GM03348 (cell line): ENCODE data around the gene MAP4K2.
A peak's percentile ranks its signal among the peaks of the same experiment; 100 is the strongest.

Source experiments
- DNase-seq: peaks from one replicate; pipeline ENCODE4 v3.0.0; 2012; ENCODE audit warnings: low spot score

The MAP4K2 gene

DNA sequence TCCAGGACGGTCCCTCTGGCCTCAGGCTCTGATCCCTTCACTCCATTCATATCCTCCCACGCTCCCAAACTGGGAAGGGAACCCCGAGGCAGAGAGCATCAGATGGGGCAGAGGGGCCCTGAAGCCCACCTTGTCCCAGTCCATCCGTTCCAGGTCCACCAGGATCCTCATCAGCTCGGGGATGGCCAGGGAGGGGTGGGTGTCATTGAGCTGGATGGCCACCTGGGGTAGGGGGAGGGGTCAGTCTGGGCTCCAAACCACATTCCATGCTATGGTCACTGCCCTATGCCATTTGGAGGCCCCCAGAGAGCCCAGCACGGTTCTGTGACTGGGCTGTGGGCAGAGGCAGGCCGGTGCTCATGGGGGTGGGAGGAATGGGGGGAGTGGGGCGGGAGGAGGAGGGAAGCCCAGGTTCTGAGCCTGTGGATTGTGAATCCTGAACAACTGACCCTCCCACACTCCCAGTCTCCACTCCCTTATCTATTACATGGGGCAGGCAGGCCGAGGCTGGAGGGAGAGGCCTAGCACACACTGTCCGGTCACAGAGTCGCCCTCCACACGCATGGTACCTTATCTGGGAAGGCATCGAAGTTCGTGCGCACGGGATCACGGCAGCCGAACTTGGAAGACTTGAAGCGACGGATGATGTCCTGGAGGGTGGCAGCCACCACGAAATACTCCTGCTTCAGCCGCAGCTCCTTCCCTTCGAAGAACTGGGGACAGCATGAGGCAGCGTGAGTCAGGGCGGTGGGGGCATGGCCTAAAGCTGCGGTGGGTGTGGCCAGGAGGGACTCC, 48.7 kb downstream of the MAP4K2 start:
- no peak for DNase-seq

DNA sequence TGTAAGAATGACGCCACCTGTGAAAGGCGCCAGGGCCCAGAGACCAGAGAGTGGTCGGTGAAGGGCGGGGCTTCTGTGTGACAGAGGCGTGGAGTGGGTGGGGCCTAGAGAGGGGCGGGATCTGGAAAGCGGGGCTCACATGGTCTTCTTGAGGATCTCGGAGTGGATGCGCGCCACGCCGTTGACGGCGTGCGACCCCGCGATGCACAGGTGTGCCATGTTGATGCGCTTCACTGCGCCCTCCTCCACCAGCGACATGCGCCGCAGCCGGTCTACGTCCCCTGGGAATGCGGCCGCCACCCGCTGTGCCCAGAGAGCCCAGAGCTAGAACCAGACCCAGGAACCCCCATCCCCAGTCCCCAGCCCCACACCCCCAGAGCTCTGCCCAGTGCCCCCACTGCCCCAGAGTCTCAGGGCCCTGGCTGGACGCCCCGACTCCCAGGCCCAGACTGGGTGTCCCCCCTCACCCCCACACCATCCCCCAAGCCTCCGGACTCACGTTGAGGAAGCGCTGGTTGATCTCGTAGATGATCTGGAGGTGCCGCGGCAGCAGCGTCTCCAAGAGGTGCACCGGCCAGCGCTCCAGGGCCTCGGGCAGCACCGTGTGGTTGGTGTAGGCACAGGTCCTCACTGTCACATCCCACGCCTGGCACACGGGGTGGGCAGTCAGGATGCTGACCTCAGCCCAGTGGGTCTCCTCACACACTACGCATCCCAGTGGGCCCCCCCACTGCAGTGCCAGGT, 49.5 kb downstream of the MAP4K2 start:
- no peak for DNase-seq

DNA sequence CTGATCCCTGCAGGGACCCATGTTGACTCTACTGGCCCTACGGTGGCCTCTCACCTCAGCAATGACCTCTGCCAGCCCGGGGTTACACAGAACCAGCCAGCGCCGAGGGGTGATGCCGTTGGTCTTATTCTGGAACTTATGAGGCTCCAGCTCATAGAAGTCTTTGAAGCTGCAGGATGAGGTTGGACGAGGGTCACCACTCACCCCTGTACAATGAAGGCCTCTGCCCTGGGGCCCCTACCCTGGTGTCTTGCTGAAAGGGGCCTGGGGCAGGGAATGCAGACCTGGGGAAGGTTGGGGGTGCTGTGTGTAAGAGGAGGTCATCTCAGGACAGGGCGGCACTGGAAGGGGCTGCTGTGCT, 50.0 kb downstream of the MAP4K2 start:
- no peak for DNase-seq

DNA sequence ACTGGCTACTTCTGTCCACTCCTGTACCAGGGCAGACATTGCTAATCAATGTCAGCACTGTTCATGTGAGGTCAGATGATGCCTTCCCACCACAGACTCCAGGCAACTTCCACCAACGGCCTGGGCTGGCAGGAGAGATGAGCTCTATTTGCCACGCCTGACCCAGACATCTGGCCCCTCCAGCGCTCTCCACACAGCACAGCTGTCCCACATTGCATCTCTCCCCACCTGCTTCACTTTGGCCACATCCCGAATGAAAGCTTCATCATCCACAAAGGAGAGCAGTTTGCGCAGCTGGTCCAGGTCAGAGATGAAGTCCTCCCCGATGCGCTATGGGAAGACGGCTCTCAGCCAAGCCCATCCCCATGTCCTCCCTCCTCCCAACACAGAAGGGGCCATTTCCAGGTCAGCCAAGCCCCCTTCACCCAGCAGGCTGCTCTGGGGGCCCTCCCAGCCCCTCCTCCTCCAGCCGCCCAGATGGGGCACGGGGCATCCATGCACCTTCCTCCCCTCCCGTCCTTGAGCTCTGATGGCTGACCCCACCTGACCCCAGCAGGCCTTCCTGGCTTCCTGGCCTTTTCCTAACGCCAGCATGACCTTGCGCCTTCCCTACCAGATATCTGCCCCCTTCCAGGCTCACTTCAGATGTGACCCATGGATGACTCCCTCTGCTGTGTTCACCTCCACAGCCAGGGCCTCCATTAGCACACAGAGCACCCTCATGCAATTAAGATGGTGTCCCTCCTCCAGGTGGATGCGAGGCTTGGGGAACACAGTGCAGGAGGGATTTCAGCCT, 50.6 kb downstream of the MAP4K2 start:
- DNase-seq, result no peak

DNA sequence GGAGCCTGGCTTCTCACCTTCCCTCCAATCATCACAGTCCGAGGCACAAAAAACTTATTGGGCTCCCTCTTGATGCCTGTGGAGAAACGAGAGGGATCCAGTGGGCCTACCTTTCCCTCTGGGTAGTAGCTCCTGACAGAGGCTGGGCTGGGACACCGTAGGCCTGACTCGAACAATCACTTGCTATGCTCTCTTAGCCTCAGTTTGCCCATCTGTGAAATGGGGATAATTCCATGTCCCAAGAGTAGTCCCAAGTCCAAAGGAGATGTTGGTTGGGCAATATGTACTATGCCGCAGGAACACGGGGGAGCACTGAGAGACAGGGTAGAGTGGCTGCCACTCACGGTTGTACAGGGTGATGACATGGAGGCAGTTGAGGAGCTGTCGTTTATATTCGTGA, 51.4 kb downstream of the MAP4K2 start:
- DNase-seq, result no peak

DNA sequence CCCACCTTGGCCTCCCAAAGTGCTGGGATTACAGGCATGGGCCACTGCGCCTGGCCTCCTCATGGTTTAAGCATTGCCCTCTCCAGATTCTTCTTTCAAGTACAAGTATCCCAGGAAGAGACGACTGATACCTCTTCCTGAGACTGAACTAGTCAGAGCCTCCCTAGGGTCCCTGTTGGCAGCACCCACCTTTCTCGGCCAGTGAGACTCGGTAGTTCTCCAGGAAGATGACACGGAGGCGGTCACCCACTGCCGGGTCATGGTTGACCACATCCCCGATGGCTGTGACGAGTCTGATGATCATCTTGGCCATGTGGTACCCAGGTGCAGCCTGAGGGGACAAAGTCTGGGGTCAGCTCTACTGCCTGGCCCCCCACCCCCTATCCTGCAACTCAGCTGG, 51.9 kb downstream of the MAP4K2 start:
- DNase-seq, result no peak

DNA sequence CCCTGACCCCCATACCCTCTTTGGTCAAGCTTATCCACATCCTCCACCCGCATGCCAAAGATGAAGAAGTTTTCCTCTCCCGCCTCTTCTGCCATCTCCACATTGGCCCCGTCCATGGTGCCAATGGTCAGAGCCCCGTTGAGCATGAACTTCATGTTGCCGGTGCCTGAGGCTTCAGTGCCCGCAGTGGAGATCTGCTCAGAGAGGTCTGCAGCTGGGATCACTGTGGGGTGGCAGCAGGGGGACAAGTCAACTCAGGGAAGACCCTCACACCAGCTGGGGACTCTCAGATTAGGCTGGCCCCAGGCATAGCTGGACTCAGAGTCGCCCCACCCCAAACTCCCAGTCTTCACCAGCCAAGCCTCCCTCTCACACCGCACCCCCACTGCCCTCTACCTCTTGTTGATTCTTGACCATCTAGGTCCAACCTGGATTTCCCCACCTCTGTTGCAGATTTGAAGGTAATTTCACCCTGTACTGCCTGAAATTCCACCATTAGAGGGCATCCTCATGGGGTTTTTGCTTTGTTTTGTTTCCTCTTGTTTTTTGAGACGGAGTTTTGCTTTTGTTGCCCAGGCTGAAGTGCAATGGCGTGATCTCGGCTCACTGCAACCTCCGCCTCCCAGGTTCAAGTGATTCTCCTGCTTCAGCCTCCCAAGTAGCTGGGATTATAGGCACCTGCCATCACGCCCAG, 52.5 kb downstream of the MAP4K2 start:
- DNase-seq, result no peak

DNA sequence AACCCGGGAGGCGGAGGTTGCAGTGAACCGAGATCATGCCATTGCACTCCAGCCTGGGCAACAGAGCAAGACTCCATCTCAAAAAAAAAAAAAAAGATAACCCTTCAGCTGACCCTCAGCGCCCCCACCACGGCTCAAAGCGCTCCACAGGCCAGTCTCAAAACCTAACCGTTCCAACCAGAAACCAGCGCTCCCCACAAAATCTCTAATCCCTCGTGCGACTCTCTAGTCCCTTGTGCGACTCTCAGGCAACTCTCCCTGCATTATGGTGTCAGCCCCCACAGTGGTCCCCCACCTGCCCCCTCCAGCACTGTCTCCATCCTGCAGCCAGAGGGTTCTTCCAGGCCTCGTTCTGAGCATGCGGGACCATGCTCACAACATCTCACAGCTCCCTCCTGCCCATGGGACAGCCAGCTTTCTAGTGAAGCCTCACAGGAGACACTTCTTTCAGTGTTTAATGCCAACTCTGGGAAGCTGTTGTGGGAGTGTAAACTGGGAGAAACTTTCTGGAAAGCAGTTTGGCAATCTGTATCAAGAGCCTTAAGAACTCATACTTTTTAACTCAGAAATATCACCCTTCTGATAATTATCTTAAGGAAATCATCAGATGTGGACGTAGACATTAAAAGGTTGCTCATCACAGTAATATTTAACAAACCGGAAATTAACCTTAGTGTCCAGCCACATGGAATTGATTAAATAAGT, 54.9 kb downstream of the MAP4K2 start:
- peak; percentile 75 for DNase-seq

DNA sequence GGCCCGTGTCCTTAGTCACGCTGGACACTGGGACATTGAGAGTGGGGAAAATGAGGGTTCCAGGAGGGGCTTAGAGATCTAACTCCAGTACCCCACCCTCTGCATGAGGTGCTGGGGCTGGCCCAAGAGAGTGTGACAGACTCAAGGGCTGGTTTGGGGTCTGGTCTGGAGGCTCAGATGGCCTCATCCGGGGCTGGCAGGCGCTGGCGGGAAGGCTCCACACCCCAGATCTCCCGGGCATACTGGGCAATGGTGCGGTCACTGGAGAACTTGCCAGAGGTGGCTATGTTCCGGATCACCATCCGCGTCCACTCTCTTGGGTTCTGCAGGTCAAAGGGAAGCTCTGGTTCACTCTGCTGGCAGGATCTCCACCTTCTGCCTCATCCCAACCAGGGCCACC, 56.5 kb downstream of the MAP4K2 start:
- no peak for DNase-seq

DNA sequence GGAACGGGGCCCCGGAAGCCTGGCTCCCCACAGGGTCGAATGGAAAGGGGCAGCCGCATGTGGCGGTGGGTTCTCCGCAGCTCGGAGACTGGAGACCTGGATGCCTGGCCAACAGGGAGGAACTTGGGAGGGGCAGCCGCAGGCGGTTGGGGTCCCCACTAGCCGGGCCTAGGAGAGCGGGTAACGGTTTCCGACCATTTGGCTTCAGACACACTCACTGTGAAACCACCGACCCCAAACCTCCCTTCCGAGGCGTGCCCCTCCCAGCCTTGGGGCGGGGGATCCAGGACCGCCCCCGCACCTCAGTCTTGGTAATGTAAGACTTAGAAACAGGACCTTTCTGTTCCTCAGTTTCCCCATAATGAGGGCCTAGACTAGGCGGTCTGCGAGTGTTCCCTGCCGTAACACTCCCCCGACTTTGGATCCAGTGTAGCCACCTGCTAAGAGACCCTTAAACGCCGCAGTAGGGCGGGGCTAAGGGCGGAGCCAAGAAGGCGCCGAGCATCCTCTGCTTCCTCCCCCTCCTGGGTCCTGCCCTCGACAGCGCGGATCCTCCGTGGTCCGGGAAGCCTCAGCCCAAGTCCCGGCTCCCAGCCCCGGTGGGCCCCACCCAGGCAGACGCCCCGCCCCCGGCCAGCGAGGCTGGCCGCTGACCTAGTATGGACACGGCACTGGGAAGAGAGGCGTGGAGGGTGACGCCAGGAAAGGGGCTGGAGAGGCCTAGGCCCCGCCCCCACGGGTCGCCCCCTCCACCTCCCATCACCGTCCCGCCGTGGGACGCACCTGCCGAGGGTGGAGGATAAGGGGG, 57.3 kb downstream of the MAP4K2 start:
- peak; percentile 82 for DNase-seq

DNA sequence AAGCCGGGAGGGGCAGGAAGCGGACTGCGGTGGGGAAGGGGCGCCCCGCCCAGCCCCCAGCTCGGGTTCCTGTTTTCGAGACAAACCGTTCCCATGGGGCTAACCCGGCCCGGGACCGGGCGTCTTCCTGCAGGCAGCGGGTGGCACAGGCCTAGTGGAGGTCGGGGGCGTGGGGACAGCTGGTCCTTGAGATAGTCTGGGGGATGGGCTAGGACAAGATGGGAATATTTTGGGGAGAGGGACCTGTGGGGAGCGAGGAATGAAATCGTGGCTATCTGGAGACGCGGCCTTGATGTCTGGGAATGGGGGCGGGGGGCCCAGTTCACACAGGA, 57.9 kb downstream of the MAP4K2 start:
- no peak for DNase-seq

DNA sequence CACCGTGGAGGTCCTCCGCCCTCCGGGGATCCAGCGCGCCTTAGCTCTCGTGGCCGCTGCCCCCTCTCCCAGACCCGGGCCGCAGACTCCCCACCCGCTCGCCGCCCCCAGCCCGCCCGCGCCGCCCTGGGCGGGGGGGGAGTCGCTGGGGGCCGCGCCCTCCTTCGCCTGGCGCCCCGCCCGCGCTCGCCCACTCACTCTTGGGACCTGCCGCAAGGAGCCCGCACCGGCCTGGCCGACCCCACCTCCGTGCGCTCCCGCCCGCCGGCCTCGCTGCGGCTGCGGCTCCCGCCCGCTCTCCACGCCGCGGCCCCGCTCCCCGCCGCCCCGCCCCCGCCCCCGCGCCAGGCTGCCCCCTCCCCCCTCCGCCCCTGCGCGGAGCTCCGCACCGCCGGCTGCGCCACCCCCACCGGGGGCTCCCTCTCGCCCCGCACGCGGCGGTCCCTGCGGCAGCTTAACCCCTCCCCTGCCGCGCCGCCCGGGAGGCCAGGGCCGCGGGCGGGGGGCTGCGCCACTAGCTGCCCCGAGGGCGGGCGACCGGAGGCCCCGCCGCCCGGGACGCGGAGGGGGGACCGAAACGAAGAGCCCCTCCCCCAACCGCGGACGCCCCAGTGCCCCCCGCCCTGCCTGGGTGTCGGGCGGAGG, 58.3 kb downstream of the MAP4K2 start:
- DNase-seq, result peak; percentile 26

DNA sequence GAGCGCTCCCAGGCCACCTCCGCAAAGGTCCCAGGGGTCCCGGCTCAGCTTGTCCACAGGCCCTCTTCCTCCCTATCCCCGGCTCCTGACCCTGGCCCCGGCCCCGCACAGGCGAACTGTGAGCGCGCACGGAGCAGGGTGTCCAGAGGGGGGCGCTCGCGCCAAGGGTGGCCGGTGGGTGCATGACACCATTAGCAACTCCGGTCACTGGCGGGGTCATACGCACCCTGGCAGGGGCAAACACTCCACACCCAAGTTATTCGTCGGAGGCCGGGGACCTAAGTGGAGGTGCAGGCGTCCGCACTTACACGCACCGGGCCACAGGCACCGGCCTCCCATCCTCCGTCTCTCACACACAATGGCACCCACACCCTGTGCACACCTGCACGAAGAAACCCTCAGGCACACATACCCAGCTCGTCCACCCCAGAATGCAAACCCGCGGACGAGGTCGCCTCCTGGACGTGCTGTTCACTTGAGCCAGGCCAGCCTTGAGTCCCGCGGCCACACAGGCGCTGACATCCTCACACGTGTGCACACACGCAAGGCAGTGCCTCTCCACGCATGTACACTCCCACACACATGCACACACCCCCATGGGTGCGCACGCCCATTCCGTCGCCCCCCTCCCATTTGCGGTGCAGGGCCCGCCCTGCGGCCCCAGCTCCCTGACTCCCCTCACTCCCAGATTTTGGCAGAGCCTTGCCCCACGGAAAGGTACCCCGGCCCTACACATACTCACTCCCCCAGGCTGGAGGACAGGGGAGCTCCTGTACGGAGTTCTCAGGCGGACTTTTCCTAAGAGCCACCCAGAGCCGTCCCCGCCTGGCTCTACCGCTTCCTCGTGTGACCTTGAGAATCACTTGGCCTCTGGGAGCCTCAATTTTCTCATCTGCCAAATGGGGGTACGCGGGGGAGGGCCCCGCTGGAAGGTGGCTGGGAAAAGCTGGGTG, 59.1 kb downstream of the MAP4K2 start, which contains the start of gene RASGRP2:
Gene RASGRP2 (minus strand): TSS at position 552 of the 953 bp plus-strand sequence. CDS start 1,276 bp downstream, outside the sequence.
- peak; percentile 51 for DNase-seq

DNA sequence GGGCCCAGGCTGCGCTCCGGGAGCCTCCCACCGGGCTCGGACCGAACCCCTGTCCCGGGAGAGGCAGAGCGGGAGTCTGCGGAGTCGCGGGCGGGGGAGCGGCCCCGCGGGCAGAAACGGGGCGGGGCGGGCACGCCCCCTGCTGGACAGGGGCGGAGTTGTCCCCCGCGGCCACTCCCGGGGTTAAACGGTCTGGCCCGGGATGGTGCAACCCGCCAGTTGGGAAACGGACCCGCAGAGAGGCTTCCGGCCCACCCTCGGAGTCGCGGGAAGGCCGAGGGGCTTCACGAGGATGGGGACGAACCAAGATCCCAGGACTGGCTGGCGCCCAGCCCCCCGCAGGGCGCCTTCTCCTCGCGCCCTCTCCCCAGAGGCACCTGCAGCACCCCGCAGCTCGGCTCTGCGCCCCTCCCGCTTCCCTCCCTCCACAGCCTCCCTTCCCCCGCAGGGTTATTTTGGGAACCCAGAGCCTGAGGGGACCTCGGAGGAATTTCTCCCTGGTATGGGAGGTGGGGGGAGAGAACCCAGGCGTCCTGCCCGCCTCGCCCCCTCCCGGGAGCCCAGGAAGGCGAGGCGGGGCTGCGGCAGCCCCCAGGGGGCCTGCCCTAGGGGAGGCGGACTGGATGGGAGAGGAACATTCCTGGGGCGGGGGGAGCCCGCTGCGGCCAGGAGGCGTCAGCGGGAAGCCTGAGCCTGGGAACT, 60.0 kb downstream of the MAP4K2 start:
- DNase-seq, result peak; percentile 93

DNA sequence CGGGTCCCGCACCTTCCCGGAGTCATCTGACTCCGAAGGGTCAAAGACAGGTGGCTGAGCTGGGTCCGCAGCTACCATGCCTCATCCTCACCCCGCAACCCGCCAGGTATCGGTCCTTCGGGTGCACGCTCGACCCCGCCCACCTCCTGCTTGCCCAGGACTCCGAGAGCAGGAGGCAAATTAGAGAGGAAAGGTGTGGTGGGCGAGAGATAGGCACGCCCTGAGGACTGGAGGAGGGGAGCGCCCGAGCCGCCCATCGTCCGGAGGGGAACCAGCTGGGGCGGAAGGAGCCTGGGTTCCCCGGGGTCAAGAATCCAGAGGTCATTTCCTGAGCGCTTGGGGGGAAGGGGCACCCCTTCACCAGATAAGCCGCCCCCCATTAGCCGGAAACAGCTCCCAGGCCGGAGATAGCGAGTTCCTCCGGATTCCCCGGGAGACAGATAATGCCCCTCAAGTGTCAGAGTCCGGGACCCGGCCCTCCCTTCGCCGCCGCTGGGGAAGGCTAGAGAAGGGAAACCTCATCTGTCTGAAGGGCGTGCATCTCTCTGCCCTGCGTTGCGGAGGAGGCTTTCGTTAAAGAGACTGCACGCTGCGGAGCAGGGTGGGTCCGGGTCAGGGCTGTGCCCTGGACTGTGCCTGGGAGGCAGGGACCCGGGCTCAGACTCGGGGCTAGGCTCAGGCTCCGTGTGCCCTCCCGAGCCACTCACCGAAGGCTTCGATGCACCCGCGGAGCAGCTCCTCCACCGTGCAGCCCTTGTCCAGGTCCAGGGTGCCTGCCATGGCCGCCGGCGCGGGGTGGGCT, 60.7 kb downstream of the MAP4K2 start:
- DNase-seq, result peak; percentile 63

DNA sequence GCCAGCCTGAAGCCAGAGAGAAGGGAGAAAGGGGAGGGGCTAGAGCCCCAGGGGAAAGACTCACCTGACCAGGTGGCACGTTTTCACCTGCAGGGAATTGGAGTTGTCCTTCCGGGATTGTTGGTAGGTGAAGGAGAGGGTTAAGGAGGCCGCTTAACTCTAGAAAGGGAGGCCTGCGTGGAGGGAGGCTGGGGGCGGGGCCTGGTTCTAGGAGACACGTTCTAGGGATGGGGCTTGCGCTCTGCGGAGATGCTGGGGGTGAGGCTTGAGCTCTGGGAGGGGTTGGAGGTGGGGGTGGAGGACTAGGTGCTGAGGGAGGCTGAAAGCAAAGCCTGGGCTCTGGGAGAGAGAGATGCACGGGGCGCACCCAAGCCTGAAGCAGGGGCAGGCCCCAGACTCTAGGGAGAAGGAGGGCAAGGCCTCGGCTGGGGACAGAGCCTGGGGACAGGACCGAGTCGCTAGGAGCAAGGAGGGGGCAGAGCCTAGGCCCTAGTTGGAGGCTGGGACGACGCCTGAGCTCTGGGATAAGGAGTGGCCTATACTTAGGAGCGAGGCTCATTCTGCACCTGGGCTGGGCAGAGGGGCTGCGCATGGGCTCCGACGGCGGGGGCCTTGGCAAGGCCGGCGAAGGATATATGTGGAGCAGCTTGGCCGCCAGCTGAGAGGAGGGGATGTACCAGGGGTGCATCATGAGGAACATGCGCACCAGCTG, 61.5 kb downstream of the MAP4K2 start:
- no peak for DNase-seq

DNA sequence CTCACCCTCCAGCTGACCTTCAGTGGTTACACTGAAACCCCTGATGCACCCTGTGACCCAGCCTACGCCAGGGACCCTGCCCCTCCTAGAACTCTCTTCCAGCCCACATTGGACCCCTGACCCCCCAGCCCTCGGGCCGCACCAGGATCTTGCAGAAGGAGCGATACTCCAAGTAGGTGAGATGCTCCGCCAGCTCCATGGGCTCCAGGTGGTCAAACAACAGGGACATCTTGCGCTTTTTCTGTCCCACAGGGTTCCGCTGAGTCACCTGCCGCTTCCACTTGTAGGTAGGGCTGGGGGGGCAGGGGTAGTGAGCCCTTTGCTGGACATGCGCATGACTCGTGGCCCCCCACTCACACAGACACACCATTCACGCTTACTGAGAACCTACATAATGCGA, 63.1 kb downstream of the MAP4K2 start:
- DNase-seq, result no peak
